B cell (primary cell): Measurements from ENCODE around the gene STK24. TPM values are rescaled to one million over a fixed set of nuclear protein-coding genes. Genes with fewer than 3 reads are reported as not detected.

ENCODE experiments used
- ATAC-seq: fragments of 200-7000 bp; cut with Tn5 transposase; one replicate; pipeline ENCODE4 v1.10.0; 2021; ENCODE audit warnings: low read depth, mild to moderate bottlenecking, moderate number of reproducible peaks, moderate library complexity
- CTCF ChIA-PET: fragments of 350-600 bp; sonication (Branson Sonifier 250); formaldehyde crosslinking; loops from one replicate; lab custom pipeline; 2021; ENCODE audit warnings: antibody characterized with exemption, inconsistent platforms; lab: Charles Lee
- POLR2A ChIA-PET: fragments of 350-600 bp; sonication (Branson Sonifier 250); formaldehyde crosslinking; loops from one replicate; lab custom pipeline; 2021; ENCODE audit warnings: antibody characterized with exemption; lab: Charles Lee
- DNase-seq: peaks from one replicate; pipeline ENCODE4 v3.0.0; 2013
- H2AFZ ChIP-seq: 2 replicates; pipeline ENCODE4 v1.6.1; 2012; ENCODE audit warnings: mild to moderate bottlenecking, low read depth, low read length; ENCODE audit not compliant: insufficient read depth, poor library complexity, severe bottlenecking
- H3K27ac ChIP-seq, 2 donors: 1 replicate in 1 of 2; 2 replicates in 1 of 2; pipeline ENCODE4 v1.5.1; 2012 to 2013; ENCODE audit warnings: low read length in 2 of 2, mild to moderate bottlenecking in 2 of 2, moderate library complexity in 1 of 2
- H3K27me3 ChIP-seq, 4 experiments: fragments of 200-600 bp in 1 of 4; sonication (generic) in 1 of 4; replicated peaks in 1 of 4; 1 replicate in 2 of 4; 2 replicates in 2 of 4; pipeline versions ENCODE4 v1.6.1 to v1.7.0; 2013 to 2016; ENCODE audit warnings: low read length in 3 of 4, mild to moderate bottlenecking in 2 of 4, mixed read lengths in 1 of 4, moderate library complexity in 1 of 4; ENCODE audit not compliant: insufficient read depth in 4 of 4, control insufficient read depth in 3 of 4; ENCODE audit errors: control extremely low read depth in 1 of 4
- H3K36me3 ChIP-seq, 2 experiments: replicated peaks in 1 of 2; 1 replicate in 1 of 2; 2 replicates in 1 of 2; pipeline versions ENCODE4 v1.6.1 to v1.7.1; 2013; ENCODE audit warnings: low read length in 1 of 2; ENCODE audit not compliant: insufficient read depth in 2 of 2, control insufficient read depth in 1 of 2; ENCODE audit errors: control extremely low read depth in 1 of 2, extremely low read depth in 1 of 2
- H3K4me1 ChIP-seq, 2 donors: fragments of 200-600 bp in 1 of 2; sonication (generic) in 1 of 2; 1 replicate in 1 of 2; 2 replicates in 1 of 2; pipeline versions ENCODE4 v1.5.1 to v1.6.1; 2013 to 2017; ENCODE audit warnings: low read length in 2 of 2; ENCODE audit not compliant: control insufficient read depth in 2 of 2, insufficient read depth in 2 of 2
- H3K4me2 ChIP-seq: replicated peaks from 2 replicates; pipeline ENCODE3; 2012; ENCODE audit warnings: mild to moderate bottlenecking, low read depth, low read length; ENCODE audit not compliant: poor library complexity, severe bottlenecking
- H3K4me3 ChIP-seq, 5 experiments: fragments of 200-600 bp in 1 of 5; sonication (generic) in 1 of 5; 1 replicate in 3 of 5; 2 replicates in 2 of 5; pipeline versions ENCODE4 v1.5.1 to v1.7.0; 2011 to 2016; ENCODE audit warnings: low read length in 4 of 5, mild to moderate bottlenecking in 4 of 5, low read depth in 2 of 5, control low read depth in 1 of 5, moderate library complexity in 1 of 5; ENCODE audit not compliant: insufficient read depth in 1 of 5; ENCODE audit errors: control extremely low read depth in 1 of 5, extremely low read depth in 1 of 5
- H3K79me2 ChIP-seq: fragments of 200-600 bp; sonication (generic); one replicate; pipeline ENCODE4 v1.6.0; 2016; ENCODE audit warnings: low read length; ENCODE audit not compliant: control insufficient read depth, insufficient read depth
- H3K9ac ChIP-seq: fragments of 200-600 bp; sonication (generic); 2 replicates; pipeline ENCODE4 v1.6.1; 2017; ENCODE audit warnings: mild to moderate bottlenecking, low read length, moderate library complexity
- H3K9me3 ChIP-seq, 3 donors: one replicate each; pipeline versions ENCODE4 v1.6.1 to v1.7.1; 2013; ENCODE audit warnings: low read length in 2 of 3; ENCODE audit not compliant: control insufficient read depth in 2 of 3, insufficient read depth in 1 of 3; ENCODE audit errors: control extremely low read depth in 1 of 3
- H4K20me1 ChIP-seq: 2 replicates; pipeline ENCODE4 v1.6.0; 2012; ENCODE audit warnings: mild to moderate bottlenecking, low read length; ENCODE audit not compliant: insufficient read depth, control insufficient read depth, poor library complexity, severe bottlenecking
- H3K27ac Mint-ChIP-seq: one replicate; pipeline ENCODE4 v1.8.0; 2021; ENCODE audit warnings: mixed read lengths
- H3K27me3 Mint-ChIP-seq: one replicate; pipeline ENCODE4 v1.8.0; 2021; ENCODE audit warnings: mixed read lengths
- H3K4me1 Mint-ChIP-seq: one replicate; pipeline ENCODE4 v1.8.0; 2021; ENCODE audit warnings: mixed read lengths
- H3K4me3 Mint-ChIP-seq: one replicate; pipeline ENCODE4 v1.8.0; 2021; ENCODE audit warnings: mixed read lengths
- H3K9me3 Mint-ChIP-seq: one replicate; pipeline ENCODE4 v1.8.0; 2022; ENCODE audit warnings: mixed read lengths; ENCODE audit not compliant: insufficient read depth
- EZH2 ChIP-seq: IDR thresholded peaks from 2 replicates; pipeline ENCODE4 v1.6.1; 2012; ENCODE audit warnings: borderline replicate concordance, low read depth, mild to moderate bottlenecking, moderate library complexity, low read length; ENCODE audit not compliant: insufficient read depth, poor library complexity, severe bottlenecking
- WGBS: methylation state at CpG from one replicate; pipeline ENCODE4 v1.1.5; 2013; ENCODE audit warnings: missing lambda C conversion rate; ENCODE audit not compliant: insufficient coverage; 5-methylcytosine and 5-hydroxymethylcytosine counted together
- intact Hi-C: fragments of 100-400 bp; cut with micrococcal nuclease; formaldehyde crosslinking; loops from one replicate; pipeline ENCODE4 v1.10.0; 2022
- polyA plus RNA-seq: library from polyadenylated mRNA; depleted of rRNA; stranded (reverse); fragments of >200 nt; gene quantifications from 2 replicates; pipeline ENCODE4 v1.2.3, GENCODE V29; 2012
- total RNA-seq, 2 donors: library from RNA; stranded (reverse); fragments of 120-200 nt in 1 of 2; gene quantifications; 1 replicate in 1 of 2; 2 replicates in 1 of 2; pipeline versions ENCODE4 v1.2.3 to v1.2.4, GENCODE V29; 2013 to 2022
- TF ChIP-seq, protein P1 (sequence below): fragments of 200-600 bp; IDR thresholded peaks from one replicate; pipeline ENCODE4 v1.8.0; 2022; ENCODE audit warnings: antibody characterized with exemption, mild to moderate bottlenecking

STK24 gene
- total and polyA plus RNA-seq, 2 donors (not counting 1 experiment from before 2014, with no cell fraction given), result 47.2 to 117 TPM

DNA sequence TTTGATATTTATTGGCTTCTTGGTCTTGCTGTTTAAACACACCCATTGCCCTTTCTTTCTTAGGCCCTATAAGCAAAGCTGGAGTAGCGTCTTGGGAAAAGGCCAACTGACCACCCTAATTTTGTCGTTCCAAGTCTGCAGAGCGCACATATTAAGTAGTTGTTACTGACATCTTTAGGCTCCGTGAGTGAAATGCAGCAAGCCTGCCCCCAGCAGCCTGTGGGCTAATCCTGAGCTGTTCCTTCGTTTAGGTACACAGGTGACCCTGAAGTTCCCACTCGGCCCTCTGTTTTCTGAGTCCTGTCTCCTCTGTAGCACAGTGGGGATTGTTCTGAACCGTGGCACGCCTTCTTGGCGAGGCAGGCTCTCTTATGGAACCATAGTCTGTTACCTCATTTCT lies 170.5 kb downstream of the STK24 start:
- no peaks in the 10 kb centered on the region for H3K9me3 ChIP-seq
- no peaks in the 10 kb centered on the region for H3K9me3 Mint-ChIP-seq
- no peaks in the 10 kb centered on the region for H4K20me1 ChIP-seq
- intact Hi-C loops, result no loop called here
- H3K27me3 ChIP-seq, result peaks cover 0 to 11% (median 2%) of the 10 kb centered on the region in 4 experiments
- H3K27me3 Mint-ChIP-seq, result peaks cover 24% of the 10 kb centered on the region
- 95% methylated on average over 7 of the region's 9 CpGs for WGBS
- no peak overlapping the region for H3K27ac Mint-ChIP-seq
- peaks cover 2% of the 10 kb centered on the region for H3K4me1 Mint-ChIP-seq
- no peak overlapping the region for H3K4me3 ChIP-seq
- no peak overlapping the region for H3K4me3 Mint-ChIP-seq
- CTCF ChIA-PET, result no interaction called here
- H3K79me2 ChIP-seq, result no peaks in the 10 kb centered on the region
- no peak overlapping the region for H3K4me2 ChIP-seq
- no peak for TF ChIP-seq EZH2
- TF ChIP-seq, protein P1, sequence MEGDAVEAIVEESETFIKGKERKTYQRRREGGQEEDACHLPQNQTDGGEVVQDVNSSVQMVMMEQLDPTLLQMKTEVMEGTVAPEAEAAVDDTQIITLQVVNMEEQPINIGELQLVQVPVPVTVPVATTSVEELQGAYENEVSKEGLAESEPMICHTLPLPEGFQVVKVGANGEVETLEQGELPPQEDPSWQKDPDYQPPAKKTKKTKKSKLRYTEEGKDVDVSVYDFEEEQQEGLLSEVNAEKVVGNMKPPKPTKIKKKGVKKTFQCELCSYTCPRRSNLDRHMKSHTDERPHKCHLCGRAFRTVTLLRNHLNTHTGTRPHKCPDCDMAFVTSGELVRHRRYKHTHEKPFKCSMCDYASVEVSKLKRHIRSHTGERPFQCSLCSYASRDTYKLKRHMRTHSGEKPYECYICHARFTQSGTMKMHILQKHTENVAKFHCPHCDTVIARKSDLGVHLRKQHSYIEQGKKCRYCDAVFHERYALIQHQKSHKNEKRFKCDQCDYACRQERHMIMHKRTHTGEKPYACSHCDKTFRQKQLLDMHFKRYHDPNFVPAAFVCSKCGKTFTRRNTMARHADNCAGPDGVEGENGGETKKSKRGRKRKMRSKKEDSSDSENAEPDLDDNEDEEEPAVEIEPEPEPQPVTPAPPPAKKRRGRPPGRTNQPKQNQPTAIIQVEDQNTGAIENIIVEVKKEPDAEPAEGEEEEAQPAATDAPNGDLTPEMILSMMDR, result no peak
- POLR2A ChIA-PET, result no interaction called here
- ATAC-seq (no peak), DNase-seq (no peak)
- no peaks in the 10 kb centered on the region for H3K36me3 ChIP-seq
- H3K9ac ChIP-seq, result no peak overlapping the region
- no peak overlapping the region for H3K27ac ChIP-seq
- H3K4me1 ChIP-seq, result peaks cover under 1 to 1% of the 10 kb centered on the region in 2 donors
- H2AFZ ChIP-seq, result no peak overlapping the region

DNA sequence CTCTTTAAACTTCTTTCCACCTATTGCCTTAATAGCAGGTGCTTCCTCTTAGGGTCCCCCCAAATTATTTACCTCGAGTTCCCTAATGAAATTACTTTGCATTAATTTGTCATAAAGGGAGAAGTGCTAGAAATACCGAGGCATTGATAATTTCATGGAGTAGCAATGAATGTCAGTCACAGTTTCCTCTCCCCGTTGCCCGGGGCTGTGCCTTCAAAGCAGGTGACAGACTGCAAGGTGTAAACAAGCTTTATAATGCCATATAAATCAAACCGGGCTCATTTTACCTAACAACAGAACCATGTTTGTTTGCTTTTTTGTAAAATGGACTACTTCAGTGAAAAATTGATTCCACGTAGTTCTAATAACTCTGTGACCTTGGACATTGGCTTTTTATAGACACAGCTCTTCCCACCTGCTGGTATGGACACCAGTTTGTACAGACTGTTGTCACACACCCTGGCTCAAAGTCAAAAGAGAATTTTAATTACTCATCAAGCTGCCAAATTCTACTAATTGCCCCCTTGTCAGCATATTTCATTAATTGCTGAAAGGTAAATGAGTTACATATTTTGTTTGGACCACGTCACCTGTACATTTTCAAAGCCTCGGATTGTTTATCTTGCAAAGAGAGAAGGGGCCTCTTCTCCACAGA lies 171.1 kb downstream of the STK24 start:
- Histone ChIP-seq H3K79me2 (no peaks in the 10 kb centered on the region), H3K4me2 (no peak overlapping the region), H3K36me3 (no peaks in the 10 kb centered on the region), H4K20me1 (no peaks in the 10 kb centered on the region), H3K4me3 (no peak overlapping the region), H3K27ac (no peak overlapping the region), H3K27me3 (peaks cover 0 to 6% (median 0%) of the 10 kb centered on the region in 4 experiments), H2AFZ (no peak overlapping the region), H3K4me1 (no peaks in the 10 kb centered on the region), H3K9me3 (no peaks in the 10 kb centered on the region), H3K9ac (no peak overlapping the region)
- no peak for ATAC-seq
- 100% methylated on average over 2 of the region's 8 CpGs for WGBS
- Mint-ChIP-seq H3K27me3 (peaks cover 18% of the 10 kb centered on the region), H3K4me1 (no peaks in the 10 kb centered on the region), H3K9me3 (no peaks in the 10 kb centered on the region), H3K4me3 (no peak overlapping the region), H3K27ac (no peak overlapping the region)
- DNase-seq, result no peak
- no peak for TF ChIP-seq EZH2
- TF ChIP-seq, protein P1, result no peak
- ChIA-PET POLR2A (no interaction called here), CTCF (no interaction called here)
- intact Hi-C loops, result loop anchor here (1.0 kb wide), 1 partner anchor 267 kb away; no protein-coding TSS in a partner anchor
